Loucy (cell line): ENCODE data around the gene PDCD2L.

Experiments used
- EZH2phosphoT487 ChIP-seq: fragments of 200-600 bp; IDR thresholded peaks from 2 replicates; pipeline ENCODE4 v1.6.1; 2018; ENCODE audit warnings: antibody characterized with exemption, mild to moderate bottlenecking, moderate library complexity, borderline replicate concordance
- TF ChIP-seq, protein P1 (sequence below): fragments of 200-600 bp; sonication (generic); conservative IDR thresholded peaks from 2 replicates; pipeline ENCODE4 v1.5.1; 2014; ENCODE audit warnings: mild to moderate bottlenecking, antibody characterized with exemption, low read length

- TF ChIP-seq, protein P1, sequence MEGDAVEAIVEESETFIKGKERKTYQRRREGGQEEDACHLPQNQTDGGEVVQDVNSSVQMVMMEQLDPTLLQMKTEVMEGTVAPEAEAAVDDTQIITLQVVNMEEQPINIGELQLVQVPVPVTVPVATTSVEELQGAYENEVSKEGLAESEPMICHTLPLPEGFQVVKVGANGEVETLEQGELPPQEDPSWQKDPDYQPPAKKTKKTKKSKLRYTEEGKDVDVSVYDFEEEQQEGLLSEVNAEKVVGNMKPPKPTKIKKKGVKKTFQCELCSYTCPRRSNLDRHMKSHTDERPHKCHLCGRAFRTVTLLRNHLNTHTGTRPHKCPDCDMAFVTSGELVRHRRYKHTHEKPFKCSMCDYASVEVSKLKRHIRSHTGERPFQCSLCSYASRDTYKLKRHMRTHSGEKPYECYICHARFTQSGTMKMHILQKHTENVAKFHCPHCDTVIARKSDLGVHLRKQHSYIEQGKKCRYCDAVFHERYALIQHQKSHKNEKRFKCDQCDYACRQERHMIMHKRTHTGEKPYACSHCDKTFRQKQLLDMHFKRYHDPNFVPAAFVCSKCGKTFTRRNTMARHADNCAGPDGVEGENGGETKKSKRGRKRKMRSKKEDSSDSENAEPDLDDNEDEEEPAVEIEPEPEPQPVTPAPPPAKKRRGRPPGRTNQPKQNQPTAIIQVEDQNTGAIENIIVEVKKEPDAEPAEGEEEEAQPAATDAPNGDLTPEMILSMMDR = no peak
- no peak for TF ChIP-seq EZH2phosphoT487
Observed at GRCh38 chr19:34383599-34383998, 20.6 kb upstream of the PDCD2L start.
